NCI-H2107 (cell line): Measurements from ENCODE around the gene NISCH.

Experiments
- DNase-seq: peaks from one replicate; lab custom pipeline; 2025; lab: John Stamatoyannopoulos, UW

The NISCH gene

DNA sequence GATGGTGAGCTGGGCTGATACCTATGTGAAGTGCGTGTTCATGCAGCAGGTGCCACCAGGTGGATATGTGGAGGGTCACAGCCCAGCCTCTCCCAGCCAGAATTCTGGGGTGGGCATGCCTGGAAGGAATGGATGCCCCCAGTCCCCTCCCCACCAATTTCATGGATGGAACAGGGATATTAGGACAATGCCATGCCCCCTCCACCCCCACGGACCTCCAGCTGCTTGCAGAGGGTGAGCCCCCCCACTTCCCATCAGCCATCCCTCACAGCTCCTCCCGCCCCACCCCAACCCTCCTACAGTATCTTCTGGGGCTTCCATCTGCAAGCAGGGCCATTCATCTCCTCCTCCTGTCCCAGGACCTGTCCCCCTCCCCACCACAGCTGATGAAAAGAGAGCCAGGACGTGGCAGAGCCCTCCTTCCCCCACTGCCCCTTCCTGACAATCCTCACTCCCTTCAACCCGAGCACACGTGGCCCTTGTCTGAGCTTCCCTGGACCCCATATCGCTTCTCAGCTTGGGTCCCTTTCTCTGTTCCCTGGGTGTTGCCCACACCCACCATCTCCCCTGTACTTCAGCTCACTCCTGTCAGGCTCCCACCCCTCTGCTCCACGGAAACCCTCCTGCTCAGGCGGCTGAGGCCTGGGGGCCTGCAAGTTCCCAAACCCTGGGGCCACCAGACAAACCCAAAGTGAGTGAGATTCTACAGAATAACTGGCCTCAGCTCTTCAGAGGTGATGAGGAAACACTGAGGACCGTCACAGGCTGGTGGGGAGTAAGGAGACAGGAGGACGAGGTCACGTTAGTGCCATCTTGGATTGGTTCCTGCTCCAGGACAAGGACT, 7.7 kb upstream of the NISCH start:
- DNase-seq = no peak

GRCh38 chr3:52450489-52451236, 4.7 kb upstream of the NISCH start:
- DNase-seq = no peak

GRCh38 chr3:52451237-52452083, 3.9 kb upstream of the NISCH start:
- no peak for DNase-seq

GRCh38 chr3:52452126-52452525, 3.3 kb upstream of the NISCH start:
- DNase-seq = no peak

DNA sequence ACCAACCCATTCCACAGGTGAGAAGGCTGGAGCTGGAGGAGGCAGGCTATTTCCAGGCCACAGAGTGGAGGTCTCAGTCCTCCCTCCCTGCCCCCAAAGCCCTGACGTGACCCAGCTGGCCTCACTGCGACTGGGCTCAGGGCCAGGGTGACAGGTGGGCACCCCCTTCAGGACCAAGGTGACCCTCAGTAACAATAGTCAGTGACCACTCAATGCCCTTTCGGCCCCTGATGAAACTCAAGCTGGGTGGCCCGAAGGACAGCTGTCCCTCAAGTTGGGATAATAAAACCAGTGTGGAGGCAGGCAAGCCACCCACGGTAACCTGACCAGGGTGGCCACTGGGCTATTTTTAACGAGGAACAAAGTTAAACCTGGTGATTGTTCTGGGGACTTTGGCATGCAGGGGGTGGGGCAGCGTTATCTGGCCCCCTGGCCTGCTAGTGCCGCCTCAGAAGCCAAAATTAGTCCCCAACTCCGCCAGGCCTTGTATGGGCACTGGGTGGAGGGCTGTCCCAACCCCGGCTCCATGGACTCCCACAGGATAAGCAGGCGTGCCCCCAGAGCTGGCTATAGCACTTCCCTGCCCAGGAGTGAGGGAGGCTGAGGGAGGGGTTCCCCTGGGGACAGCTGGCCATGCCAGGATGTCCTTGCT, 2.7 kb upstream of the NISCH start:
- no peak for DNase-seq

DNA sequence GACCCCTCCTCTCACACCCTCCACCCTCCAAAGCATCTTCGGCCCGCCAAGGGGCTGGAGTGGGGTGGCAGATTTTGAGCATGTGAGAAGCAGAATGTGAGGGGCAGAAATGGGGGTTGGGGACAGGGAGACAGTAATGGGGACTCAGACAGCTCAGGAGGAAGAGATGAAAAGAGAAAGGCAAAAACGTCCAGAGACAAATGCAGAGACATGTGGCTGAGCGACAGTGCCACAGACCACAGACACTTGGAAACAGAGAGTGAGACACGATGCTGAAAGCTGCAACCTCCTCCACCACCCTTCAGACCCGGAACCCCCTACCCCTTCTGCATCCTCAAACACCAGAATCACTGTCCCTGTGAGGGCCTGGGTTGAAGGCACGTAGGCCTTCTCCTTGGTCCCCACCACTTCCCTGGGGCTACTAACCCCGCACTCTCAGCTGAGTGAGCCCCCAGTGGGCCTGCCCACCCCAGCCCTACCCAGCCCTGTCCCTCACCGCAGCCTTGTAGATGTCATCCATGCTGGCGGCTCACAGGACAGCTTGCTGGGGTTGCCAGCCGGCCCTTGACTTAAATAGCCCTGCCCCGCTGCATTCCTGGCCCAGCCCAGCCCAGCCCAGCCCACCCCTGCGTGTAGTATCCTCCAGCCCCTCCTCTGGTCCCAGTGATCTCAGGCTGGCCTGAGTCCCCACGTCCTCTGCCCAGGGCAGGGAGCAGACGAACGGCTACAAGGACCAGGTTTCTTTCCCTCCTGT, 1.7 kb upstream of the NISCH start, which contains the start of gene TNNC1:
Gene TNNC1 (minus strand): TSS at position 546 of the 754 bp plus-strand sequence. CDS start 26 bp downstream, at position 520.
- DNase-seq = no peak

GRCh38 chr3:52454250-52454937, 1.0 kb upstream of the NISCH start:
- DNase-seq = no peak

- no peak for DNase-seq
These were observed 494 bp upstream of the NISCH start for GRCh38 chr3:52454938-52455282.

- DNase-seq = no peak
These were observed 880 bp downstream of the NISCH start for GRCh38 chr3:52456169-52456799.

GRCh38 chr3:52456800-52457183, 1.4 kb downstream of the NISCH start:
- DNase-seq = no peak

DNA sequence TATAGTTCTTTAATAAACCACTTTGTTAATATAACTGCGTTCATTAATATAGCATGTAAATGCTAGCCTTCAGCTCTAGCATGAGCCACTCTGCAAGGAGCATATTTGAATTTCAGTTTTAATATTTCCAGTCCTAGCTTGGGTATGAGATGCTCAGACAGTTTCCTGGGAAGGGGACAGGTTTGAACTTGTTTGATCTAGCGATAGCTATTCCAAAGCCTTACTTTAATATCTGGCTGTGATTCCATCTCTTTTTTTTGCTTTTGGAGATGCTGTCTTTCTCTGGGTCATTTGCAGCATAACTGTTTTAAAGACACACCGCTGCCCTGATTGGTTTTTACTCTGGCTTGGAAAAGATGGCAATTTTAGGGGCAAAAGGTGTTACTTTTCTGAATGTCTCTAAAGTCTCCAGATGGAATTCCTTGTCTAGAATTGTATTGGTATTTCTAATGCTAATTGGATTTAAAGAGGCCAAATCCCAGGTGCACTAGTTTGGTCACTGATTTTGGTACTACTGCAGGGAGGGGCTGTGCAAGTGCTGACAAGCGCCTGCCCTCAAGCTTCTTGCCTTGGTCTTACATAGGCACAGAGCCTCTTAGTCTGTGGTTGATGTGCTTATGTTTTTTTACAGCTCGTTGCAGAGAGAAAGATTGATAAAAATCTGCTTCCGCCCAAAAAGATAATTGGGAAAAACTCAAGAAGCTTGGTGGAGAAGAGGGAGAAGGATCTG, 2.8 kb downstream of the NISCH start:
- no peak for DNase-seq

- DNase-seq = no peak
These were observed 3.6 kb downstream of the NISCH start for GRCh38 chr3:52458770-52459545.

DNA sequence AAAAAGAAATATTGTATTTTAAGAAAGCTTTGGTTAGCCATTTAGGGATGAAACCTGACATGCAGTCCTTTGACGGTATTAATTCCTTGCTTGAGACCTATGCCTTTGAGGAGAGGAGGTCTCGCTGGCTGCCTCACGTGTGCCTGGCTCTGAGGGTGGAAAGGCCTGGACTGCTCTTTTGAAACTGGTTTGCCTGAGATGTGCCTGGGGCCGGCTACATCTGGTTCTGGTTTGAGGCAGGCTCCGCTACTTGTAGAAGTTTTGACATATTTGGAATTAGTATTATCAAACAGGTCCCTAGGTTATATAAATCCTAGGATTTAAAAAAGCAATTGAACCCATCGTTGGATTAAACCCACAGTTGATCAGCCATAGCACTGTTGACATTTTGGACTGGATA, 6.5 kb downstream of the NISCH start:
- no peak for DNase-seq

DNA sequence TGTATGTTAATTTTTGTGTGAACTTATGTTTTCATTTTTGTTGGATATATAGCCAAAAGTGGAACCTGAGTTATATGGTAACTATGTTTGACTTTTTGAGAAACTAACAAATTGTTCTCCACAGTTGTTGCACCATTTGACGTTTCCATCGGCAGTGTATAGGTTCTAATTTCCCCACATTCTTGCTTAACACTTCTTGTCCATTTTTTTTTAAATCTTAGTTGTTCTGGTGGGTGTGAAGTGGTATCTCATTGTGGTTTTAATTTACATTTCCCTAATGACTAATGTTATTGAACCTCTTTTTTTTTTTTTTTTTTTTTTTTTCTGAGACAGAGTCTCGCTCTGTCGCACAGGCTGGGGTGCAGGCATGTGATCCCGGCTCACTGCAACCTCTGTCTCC, 8.0 kb downstream of the NISCH start:
- DNase-seq = no peak

- no peak for DNase-seq
These were observed 12.9 kb downstream of the NISCH start for GRCh38 chr3:52468336-52468735.

DNA sequence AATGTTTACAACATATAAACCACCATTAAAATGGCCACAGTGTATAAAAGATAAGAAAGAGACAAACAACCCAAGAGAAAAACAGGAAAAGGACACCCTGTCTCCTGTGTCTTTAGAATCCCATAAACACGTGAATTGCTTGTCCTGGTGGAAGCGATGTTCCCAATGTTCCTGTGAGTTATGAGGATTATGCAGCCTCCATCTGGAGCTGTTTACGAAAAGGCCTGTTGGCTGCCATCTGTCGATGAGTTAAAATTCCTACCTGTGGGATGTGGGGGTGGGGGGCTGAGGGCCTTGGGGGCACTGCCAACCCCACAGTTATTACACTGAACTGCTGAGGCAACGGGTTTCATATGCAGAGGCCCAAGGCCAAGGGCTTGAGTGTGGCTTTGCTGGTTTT, 13.6 kb downstream of the NISCH start:
- no peak for DNase-seq

GRCh38 chr3:52470920-52471319, 15.5 kb downstream of the NISCH start:
- no peak for DNase-seq

DNA sequence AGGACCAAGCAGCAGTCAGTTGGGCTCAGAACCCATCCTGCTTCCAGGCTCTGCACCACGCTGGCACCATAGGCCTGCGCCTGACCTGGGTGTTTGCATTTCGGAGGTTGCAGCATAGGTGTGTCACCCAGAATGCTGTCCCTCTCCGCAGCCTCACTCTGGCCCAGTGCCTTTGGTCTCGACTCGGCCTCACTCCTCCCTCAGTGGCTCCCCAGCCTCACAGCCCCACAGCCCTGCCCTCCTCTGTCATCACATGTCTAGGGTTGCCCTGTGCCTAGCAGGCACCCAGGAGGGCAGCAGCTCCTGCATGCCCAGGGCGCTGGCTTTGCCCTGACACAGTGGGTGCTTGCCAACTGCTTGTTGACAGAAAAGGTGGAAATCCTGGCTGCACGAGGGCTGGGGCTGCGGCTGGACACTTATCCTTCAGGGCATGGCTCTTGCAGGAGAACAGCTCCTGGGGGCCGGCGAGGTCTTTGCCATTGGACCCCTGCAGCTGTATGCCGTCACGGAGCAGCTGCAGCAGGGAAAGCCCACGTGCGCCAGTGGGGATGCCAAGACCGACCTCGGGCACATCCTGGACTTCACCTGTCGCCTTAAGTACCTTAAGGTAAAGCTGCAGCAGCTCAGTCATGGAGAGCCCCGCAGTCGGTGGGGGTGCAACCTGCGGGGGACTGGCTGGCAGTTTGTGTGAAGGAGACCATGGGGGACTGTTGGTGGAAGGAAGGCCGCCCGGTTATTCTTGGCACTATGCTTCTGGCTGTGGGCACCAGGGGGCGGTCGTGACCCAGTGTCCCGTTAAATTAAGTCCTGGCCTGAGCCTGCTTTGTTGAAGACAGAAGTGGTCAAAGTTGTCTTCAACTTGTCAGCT, 16.2 kb downstream of the NISCH start:
- DNase-seq = no peak
